K562 (cell line): ENCODE data around the gene BRSK1. TPM values are rescaled to one million over a fixed set of nuclear protein-coding genes. Genes with fewer than 3 reads are reported as not detected.

Experiments
- CBFA2T2 ChIP-seq: fragments of 450-650 bp; conservative IDR thresholded peaks from 2 replicates; pipeline ENCODE4 v1.6.1; 2017; ENCODE audit warnings: mild to moderate bottlenecking
- HSF4 ChIP-seq: fragments of 250-450 bp; sonication (Bioruptor Pico); IDR thresholded peaks from 2 replicates; pipeline ENCODE4 v2.1.2; 2022; ENCODE audit warnings: mild to moderate bottlenecking, moderate library complexity, borderline replicate concordance
- RBM22 ChIP-seq: fragments of 200-400 bp; formaldehyde crosslinking; IDR thresholded peaks from 2 replicates; pipeline ENCODE4 v1.6.1; 2018; ENCODE audit warnings: low read length, low read depth; ENCODE audit not compliant: poor library complexity, severe bottlenecking
- ZEB2 ChIP-seq: fragments of 450-650 bp; IDR thresholded peaks from 2 replicates; pipeline ENCODE4 v1.6.1; 2016
- ZFPM2 ChIP-seq: fragments of 250-450 bp; sonication (Bioruptor Pico); IDR thresholded peaks from 2 replicates; pipeline ENCODE4 v1.5.1; 2022; ENCODE audit warnings: mild to moderate bottlenecking
- ZNF354B ChIP-seq: fragments of 250-450 bp; sonication (Bioruptor Pico); IDR thresholded peaks from 2 replicates; pipeline ENCODE4 v1.4.0; 2020
- ZNF436 ChIP-seq: fragments of 250-450, 450-650 bp; sonication (Bioruptor Pico); formaldehyde crosslinking; IDR thresholded peaks from 2 replicates; pipeline ENCODE4 v1.7.0; 2020; ENCODE audit warnings: mild to moderate bottlenecking
- ZNF507 ChIP-seq: conservative IDR thresholded peaks from 2 replicates; pipeline ENCODE4 v1.6.1; 2017; ENCODE audit warnings: missing genetic modification characterization, missing compliant biosample characterization
- polyA plus RNA-seq, 8 experiments: library from polyadenylated mRNA; depleted of rRNA in 4 of 8; stranded (reverse) in 5 of 8; unstranded in 3 of 8; fragments of >200 nt; fragmentation: Nextera tagmentation in 2 of 8; fragmentation: Illumina TruSeq in 1 of 8; extraction: Ambion mirVana in 2 of 8; extraction: Trizol in 1 of 8; gene quantifications; 2 replicates each; pipeline versions ENCODE4 v1.2.1 to v1.2.3, GENCODE V29; 2011 to 2014; ENCODE audit warnings: inconsistent platforms in 1 of 8, missing spikeins in 1 of 8
- total RNA-seq, 7 experiments: library from RNA; depleted of rRNA in 6 of 7; stranded (reverse); fragments of >200 nt in 6 of 7; fragmentation: Illumina TruSeq in 2 of 7; extraction: Trizol in 2 of 7; gene quantifications; 2 replicates each; pipeline versions ENCODE4 v1.2.1 to v1.2.3, GENCODE V29; 2011 to 2021; ENCODE audit warnings: low replicate concordance in 1 of 7
- TF ChIP-seq, protein P1 (sequence below), 2 experiments: fragments of 450-650 bp; formaldehyde crosslinking in 1 of 2; IDR thresholded peaks; 2 replicates each; pipeline versions ENCODE4 v1.4.0 to v1.6.1; 2014 to 2020; ENCODE audit warnings: mild to moderate bottlenecking in 2 of 2, borderline replicate concordance in 1 of 2, low read depth in 1 of 2

Gene BRSK1
- total and polyA plus RNA-seq, 9 of the 15 experiments (the other 6 are each of a cell fraction or from before 2014, with no cell fraction given) = 1.7 to 9.3 (median 3.8) TPM; not detected in 2

GRCh38 chr19:55284405-55285058, 735 bp downstream of the BRSK1 start (continued):
- TF ChIP-seq, protein P1, sequence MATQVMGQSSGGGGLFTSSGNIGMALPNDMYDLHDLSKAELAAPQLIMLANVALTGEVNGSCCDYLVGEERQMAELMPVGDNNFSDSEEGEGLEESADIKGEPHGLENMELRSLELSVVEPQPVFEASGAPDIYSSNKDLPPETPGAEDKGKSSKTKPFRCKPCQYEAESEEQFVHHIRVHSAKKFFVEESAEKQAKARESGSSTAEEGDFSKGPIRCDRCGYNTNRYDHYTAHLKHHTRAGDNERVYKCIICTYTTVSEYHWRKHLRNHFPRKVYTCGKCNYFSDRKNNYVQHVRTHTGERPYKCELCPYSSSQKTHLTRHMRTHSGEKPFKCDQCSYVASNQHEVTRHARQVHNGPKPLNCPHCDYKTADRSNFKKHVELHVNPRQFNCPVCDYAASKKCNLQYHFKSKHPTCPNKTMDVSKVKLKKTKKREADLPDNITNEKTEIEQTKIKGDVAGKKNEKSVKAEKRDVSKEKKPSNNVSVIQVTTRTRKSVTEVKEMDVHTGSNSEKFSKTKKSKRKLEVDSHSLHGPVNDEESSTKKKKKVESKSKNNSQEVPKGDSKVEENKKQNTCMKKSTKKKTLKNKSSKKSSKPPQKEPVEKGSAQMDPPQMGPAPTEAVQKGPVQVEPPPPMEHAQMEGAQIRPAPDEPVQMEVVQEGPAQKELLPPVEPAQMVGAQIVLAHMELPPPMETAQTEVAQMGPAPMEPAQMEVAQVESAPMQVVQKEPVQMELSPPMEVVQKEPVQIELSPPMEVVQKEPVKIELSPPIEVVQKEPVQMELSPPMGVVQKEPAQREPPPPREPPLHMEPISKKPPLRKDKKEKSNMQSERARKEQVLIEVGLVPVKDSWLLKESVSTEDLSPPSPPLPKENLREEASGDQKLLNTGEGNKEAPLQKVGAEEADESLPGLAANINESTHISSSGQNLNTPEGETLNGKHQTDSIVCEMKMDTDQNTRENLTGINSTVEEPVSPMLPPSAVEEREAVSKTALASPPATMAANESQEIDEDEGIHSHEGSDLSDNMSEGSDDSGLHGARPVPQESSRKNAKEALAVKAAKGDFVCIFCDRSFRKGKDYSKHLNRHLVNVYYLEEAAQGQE (IDR thresholded peaks at IDR 0.05; ENCODE audit: borderline replicate concordance) = no peak
- TF ChIP-seq, protein P1 (CRISPR knock-in tag; IDR thresholded peaks at IDR 0.05; ENCODE audit: low read depth) = no peak
- no peak for TF ChIP-seq ZEB2
- no peak for TF ChIP-seq ZFPM2
- TF ChIP-seq CBFA2T2 = no peak
- TF ChIP-seq RBM22 = no peak
- TF ChIP-seq ZNF354B (CRISPR knock-in tag) = no peak
- no peak for TF ChIP-seq HSF4 (CRISPR knock-in tag)
- TF ChIP-seq ZNF507 (tag) = no peak
- no peak for TF ChIP-seq ZNF436 (CRISPR knock-in tag)
- TF ChIP-seq, all 486 proteins: peak for 0
